Measurements from ENCODE around the gene PPP2R2C. TPM values are rescaled to one million over a fixed set of nuclear protein-coding genes. Genes with fewer than 3 reads are reported as not detected.

Gene PPP2R2C
- polyA plus RNA-seq, 1 donor from 2014 or later, result 34.4 TPM

DNA sequence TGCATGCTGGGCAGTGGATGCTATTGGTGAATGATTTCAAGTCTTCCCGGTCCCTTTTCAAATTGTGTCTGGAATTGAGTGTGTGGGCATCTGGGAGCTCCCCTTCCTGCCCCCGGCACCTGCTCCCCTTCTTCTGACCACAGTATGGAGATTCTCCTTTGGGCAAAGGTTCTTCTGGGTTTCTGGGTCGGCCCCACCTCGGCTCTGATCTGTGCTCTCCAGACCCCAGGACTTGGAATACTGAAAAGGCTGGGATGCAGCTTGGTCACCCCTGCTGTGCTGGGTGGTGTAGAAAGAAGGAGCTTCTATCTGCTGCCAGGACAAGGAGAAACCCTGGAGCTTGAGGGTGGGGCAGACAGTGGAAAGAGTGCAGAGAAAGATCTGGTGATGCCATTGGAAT lies 124.0 kb downstream of the PPP2R2C start:
- no peaks in the 10 kb centered on the region for H3K27me3 ChIP-seq (ENCODE audit: insufficient read depth, low read depth, low read length)
- no peaks in the 10 kb centered on the region for H3F3A ChIP-seq (ENCODE audit: insufficient read depth, low read length, poor library complexity, severe bottlenecking)
- H3K9me3 ChIP-seq (ENCODE audit: low read length), result peaks cover 11% of the 10 kb centered on the region
- H3K4me2 ChIP-seq (ENCODE audit: low read length), result no peak overlapping the region
- TF ChIP-seq, protein P1, sequence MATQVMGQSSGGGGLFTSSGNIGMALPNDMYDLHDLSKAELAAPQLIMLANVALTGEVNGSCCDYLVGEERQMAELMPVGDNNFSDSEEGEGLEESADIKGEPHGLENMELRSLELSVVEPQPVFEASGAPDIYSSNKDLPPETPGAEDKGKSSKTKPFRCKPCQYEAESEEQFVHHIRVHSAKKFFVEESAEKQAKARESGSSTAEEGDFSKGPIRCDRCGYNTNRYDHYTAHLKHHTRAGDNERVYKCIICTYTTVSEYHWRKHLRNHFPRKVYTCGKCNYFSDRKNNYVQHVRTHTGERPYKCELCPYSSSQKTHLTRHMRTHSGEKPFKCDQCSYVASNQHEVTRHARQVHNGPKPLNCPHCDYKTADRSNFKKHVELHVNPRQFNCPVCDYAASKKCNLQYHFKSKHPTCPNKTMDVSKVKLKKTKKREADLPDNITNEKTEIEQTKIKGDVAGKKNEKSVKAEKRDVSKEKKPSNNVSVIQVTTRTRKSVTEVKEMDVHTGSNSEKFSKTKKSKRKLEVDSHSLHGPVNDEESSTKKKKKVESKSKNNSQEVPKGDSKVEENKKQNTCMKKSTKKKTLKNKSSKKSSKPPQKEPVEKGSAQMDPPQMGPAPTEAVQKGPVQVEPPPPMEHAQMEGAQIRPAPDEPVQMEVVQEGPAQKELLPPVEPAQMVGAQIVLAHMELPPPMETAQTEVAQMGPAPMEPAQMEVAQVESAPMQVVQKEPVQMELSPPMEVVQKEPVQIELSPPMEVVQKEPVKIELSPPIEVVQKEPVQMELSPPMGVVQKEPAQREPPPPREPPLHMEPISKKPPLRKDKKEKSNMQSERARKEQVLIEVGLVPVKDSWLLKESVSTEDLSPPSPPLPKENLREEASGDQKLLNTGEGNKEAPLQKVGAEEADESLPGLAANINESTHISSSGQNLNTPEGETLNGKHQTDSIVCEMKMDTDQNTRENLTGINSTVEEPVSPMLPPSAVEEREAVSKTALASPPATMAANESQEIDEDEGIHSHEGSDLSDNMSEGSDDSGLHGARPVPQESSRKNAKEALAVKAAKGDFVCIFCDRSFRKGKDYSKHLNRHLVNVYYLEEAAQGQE (IDR thresholded peaks at IDR 0.05; ENCODE audit: borderline replicate concordance), result no peak
- TF ChIP-seq RAD21 (conservative IDR thresholded peaks at IDR 0.05), result no peak
- TF ChIP-seq MXI1 (conservative IDR thresholded peaks at IDR 0.05; ENCODE audit: poor library complexity, severe bottlenecking), result no peak
- TF ChIP-seq, protein P2, sequence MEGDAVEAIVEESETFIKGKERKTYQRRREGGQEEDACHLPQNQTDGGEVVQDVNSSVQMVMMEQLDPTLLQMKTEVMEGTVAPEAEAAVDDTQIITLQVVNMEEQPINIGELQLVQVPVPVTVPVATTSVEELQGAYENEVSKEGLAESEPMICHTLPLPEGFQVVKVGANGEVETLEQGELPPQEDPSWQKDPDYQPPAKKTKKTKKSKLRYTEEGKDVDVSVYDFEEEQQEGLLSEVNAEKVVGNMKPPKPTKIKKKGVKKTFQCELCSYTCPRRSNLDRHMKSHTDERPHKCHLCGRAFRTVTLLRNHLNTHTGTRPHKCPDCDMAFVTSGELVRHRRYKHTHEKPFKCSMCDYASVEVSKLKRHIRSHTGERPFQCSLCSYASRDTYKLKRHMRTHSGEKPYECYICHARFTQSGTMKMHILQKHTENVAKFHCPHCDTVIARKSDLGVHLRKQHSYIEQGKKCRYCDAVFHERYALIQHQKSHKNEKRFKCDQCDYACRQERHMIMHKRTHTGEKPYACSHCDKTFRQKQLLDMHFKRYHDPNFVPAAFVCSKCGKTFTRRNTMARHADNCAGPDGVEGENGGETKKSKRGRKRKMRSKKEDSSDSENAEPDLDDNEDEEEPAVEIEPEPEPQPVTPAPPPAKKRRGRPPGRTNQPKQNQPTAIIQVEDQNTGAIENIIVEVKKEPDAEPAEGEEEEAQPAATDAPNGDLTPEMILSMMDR (IDR thresholded peaks at IDR 0.05; ENCODE audit: poor library complexity, severe bottlenecking), result no peak
- TF ChIP-seq SMC3 (conservative IDR thresholded peaks at IDR 0.05; ENCODE audit: poor library complexity), result no peak
- no peak for TF ChIP-seq EZH2 (IDR thresholded peaks at IDR 0.05; ENCODE audit: borderline replicate concordance, insufficient read depth, low read length, poor library complexity, severe bottlenecking)
- TF ChIP-seq POLR2AphosphoS5 (IDR thresholded peaks at IDR 0.05), result no peak
- no peak for TF ChIP-seq TAF1 (IDR thresholded peaks at IDR 0.05; ENCODE audit: low read depth)
- no peak for TF ChIP-seq EP300 (conservative IDR thresholded peaks at IDR 0.05; ENCODE audit: poor library complexity, severe bottlenecking)
- H3K4me3 ChIP-seq (ENCODE audit: low read length), result no peak overlapping the region
- no peaks in the 10 kb centered on the region for H4K20me1 ChIP-seq (ENCODE audit: insufficient read depth)
- H3K9me2 ChIP-seq (ENCODE audit: insufficient read depth, low read length), result no peaks in the 10 kb centered on the region
- H3K27ac ChIP-seq (ENCODE audit: low read length), result no peak overlapping the region
- no peak overlapping the region for H2AFZ ChIP-seq (ENCODE audit: low read depth, low read length)
- H3K36me3 ChIP-seq (ENCODE audit: insufficient read depth, low read length), result no peaks in the 10 kb centered on the region
- no peaks in the 10 kb centered on the region for H3K79me2 ChIP-seq (replicated peaks; ENCODE audit: insufficient read depth, low read length)
- no peak overlapping the region for H3K9ac ChIP-seq (ENCODE audit: low read length)

DNA sequence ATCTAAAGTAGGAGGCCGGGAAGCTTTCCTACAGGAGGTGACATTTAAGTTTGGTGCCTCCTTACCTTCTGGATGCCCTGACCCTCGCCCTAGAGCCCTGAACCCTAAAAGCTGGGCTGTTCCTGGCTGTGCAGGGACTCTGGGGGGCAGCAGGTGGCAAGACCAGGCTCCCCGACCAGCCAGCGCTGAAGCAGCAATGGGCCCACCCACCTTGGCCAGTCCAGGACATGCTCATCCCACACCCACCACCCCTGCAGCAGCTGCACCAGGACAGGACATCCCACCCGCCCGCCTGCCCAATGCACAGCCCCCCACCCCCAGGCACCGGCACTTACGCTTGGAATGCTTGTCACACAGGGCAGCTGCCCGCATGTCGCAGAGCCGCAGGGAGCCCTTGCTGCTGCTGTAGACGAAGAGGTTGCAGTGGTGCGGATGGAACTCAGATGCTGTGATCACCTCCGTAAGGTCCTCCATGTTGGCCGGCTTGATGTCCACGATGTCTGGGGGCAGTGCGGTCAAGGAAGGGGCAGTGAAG lies 124.8 kb downstream of the PPP2R2C start:
- Histone ChIP-seq H3K9ac (ENCODE audit: low read length) (no peak overlapping the region), H3K9me2 (ENCODE audit: insufficient read depth, low read length) (no peaks in the 10 kb centered on the region), H3K27me3 (ENCODE audit: insufficient read depth, low read depth, low read length) (no peaks in the 10 kb centered on the region), H3K36me3 (ENCODE audit: insufficient read depth, low read length) (no peaks in the 10 kb centered on the region), H3K4me2 (ENCODE audit: low read length) (no peak overlapping the region), H3F3A (ENCODE audit: insufficient read depth, low read length, poor library complexity, severe bottlenecking) (peaks cover 4% of the 10 kb centered on the region), H4K20me1 (ENCODE audit: insufficient read depth) (no peaks in the 10 kb centered on the region), H3K4me3 (ENCODE audit: low read length) (no peak overlapping the region), H3K9me3 (ENCODE audit: low read length) (peaks cover 11% of the 10 kb centered on the region), H3K79me2 (replicated peaks; ENCODE audit: insufficient read depth, low read length) (no peaks in the 10 kb centered on the region), H3K27ac (ENCODE audit: low read length) (no peak overlapping the region), H2AFZ (ENCODE audit: low read depth, low read length) (no peak overlapping the region)
- TF ChIP-seq MXI1 (conservative IDR thresholded peaks at IDR 0.05; ENCODE audit: poor library complexity, severe bottlenecking), result no peak
- no peak for TF ChIP-seq EZH2 (IDR thresholded peaks at IDR 0.05; ENCODE audit: borderline replicate concordance, insufficient read depth, low read length, poor library complexity, severe bottlenecking)
- TF ChIP-seq, protein P1 (IDR thresholded peaks at IDR 0.05; ENCODE audit: borderline replicate concordance), result no peak
- no peak for TF ChIP-seq RAD21 (conservative IDR thresholded peaks at IDR 0.05)
- no peak for TF ChIP-seq SMC3 (conservative IDR thresholded peaks at IDR 0.05; ENCODE audit: poor library complexity)
- TF ChIP-seq POLR2AphosphoS5 (IDR thresholded peaks at IDR 0.05), result no peak
- no peak for TF ChIP-seq TAF1 (IDR thresholded peaks at IDR 0.05; ENCODE audit: low read depth)
- TF ChIP-seq, protein P2 (IDR thresholded peaks at IDR 0.05; ENCODE audit: poor library complexity, severe bottlenecking), result no peak
- TF ChIP-seq EP300 (conservative IDR thresholded peaks at IDR 0.05; ENCODE audit: poor library complexity, severe bottlenecking), result no peak
